HepG2 (cell line): ENCODE results near the gene YWHAQ. TPM values are rescaled to one million over a fixed set of nuclear protein-coding genes. Genes with fewer than 3 reads are reported as not detected.

Experiments
- ZNF142 ChIP-seq: sonication (generic); formaldehyde crosslinking; IDR thresholded peaks from 2 replicates; pipeline ENCODE4 v1.4.0; 2020; ENCODE audit warnings: missing genetic modification reagents
- polyA plus RNA-seq, 8 experiments: library from polyadenylated mRNA; depleted of rRNA in 3 of 8; stranded (reverse) in 7 of 8; unstranded in 1 of 8; fragments of >200 nt; fragmentation: Illumina TruSeq in 4 of 8; extraction: Trizol in 4 of 8; gene quantifications; 2 replicates each; pipeline versions ENCODE4 v1.2.1 to v1.2.3, GENCODE V29; 2011 to 2016; ENCODE audit warnings: low read depth in 4 of 8, missing spikeins in 1 of 8, mixed read lengths in 1 of 8; ENCODE audit not compliant: insufficient read depth in 1 of 8
- total RNA-seq, 5 experiments: library from RNA; depleted of rRNA; stranded (reverse); fragments of >200 nt; fragmentation: Illumina TruSeq; extraction: Trizol; gene quantifications; 2 replicates each; pipeline ENCODE4 v1.2.3, GENCODE V29; 2016; ENCODE audit warnings: low read depth in 1 of 5
- TF ChIP-seq, protein P1 (sequence below): sonication (generic); formaldehyde crosslinking; IDR thresholded peaks from 2 replicates; pipeline ENCODE4 v1.5.1; 2020; ENCODE audit warnings: mild to moderate bottlenecking, missing genetic modification reagents, borderline replicate concordance

Gene YWHAQ
- total and polyA plus RNA-seq, 2 of the 13 experiments (the other 11 are each of a cell fraction or from before 2014, with no cell fraction given), result 160 to 304 TPM

- TF ChIP-seq ZNF142 (CRISPR knock-in tag), result no peak
- TF ChIP-seq, protein P1, sequence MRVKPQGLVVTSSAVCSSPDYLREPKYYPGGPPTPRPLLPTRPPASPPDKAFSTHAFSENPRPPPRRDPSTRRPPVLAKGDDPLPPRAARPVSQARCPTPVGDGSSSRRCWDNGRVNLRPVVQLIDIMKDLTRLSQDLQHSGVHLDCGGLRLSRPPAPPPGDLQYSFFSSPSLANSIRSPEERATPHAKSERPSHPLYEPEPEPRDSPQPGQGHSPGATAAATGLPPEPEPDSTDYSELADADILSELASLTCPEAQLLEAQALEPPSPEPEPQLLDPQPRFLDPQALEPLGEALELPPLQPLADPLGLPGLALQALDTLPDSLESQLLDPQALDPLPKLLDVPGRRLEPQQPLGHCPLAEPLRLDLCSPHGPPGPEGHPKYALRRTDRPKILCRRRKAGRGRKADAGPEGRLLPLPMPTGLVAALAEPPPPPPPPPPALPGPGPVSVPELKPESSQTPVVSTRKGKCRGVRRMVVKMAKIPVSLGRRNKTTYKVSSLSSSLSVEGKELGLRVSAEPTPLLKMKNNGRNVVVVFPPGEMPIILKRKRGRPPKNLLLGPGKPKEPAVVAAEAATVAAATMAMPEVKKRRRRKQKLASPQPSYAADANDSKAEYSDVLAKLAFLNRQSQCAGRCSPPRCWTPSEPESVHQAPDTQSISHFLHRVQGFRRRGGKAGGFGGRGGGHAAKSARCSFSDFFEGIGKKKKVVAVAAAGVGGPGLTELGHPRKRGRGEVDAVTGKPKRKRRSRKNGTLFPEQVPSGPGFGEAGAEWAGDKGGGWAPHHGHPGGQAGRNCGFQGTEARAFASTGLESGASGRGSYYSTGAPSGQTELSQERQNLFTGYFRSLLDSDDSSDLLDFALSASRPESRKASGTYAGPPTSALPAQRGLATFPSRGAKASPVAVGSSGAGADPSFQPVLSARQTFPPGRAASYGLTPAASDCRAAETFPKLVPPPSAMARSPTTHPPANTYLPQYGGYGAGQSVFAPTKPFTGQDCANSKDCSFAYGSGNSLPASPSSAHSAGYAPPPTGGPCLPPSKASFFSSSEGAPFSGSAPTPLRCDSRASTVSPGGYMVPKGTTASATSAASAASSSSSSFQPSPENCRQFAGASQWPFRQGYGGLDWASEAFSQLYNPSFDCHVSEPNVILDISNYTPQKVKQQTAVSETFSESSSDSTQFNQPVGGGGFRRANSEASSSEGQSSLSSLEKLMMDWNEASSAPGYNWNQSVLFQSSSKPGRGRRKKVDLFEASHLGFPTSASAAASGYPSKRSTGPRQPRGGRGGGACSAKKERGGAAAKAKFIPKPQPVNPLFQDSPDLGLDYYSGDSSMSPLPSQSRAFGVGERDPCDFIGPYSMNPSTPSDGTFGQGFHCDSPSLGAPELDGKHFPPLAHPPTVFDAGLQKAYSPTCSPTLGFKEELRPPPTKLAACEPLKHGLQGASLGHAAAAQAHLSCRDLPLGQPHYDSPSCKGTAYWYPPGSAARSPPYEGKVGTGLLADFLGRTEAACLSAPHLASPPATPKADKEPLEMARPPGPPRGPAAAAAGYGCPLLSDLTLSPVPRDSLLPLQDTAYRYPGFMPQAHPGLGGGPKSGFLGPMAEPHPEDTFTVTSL (CRISPR knock-in tag), result no peak
Measured at GRCh38 chr2:9644021-9644420, 13.2 kb upstream of the YWHAQ start (continued).
